Brain microvascular endothelial cell (primary cell): ENCODE results near the gene RDH8.

Experiments used
- DNase-seq: peaks from one replicate; pipeline ENCODE4 v3.0.0-alpha.2; 2020
- H3K27ac ChIP-seq: fragments of 250-450 bp; sonication (Bioruptor Pico); 2 replicates; pipeline ENCODE4 v1.5.1; 2020; ENCODE audit warnings: mild to moderate bottlenecking, moderate library complexity
- H3K27me3 ChIP-seq: fragments of 250-450 bp; sonication (Bioruptor Pico); replicated peaks from 2 replicates; pipeline ENCODE4 v1.5.1; 2020; ENCODE audit warnings: mild to moderate bottlenecking
- H3K36me3 ChIP-seq: fragments of 250-450 bp; sonication (Bioruptor Pico); replicated peaks from 2 replicates; pipeline ENCODE4 v1.5.1; 2020; ENCODE audit warnings: mild to moderate bottlenecking
- H3K4me3 ChIP-seq: 2 replicates; pipeline ENCODE4 v1.5.1; 2011; ENCODE audit warnings: low read depth, mild to moderate bottlenecking, control low read depth, low read length, moderate library complexity
- CTCF ChIP-seq: IDR thresholded peaks from 2 replicates; pipeline ENCODE4 v1.5.1; 2011; ENCODE audit warnings: low read depth, mild to moderate bottlenecking, moderate library complexity, low read length, control low read depth, inconsistent platforms; ENCODE audit errors: missing control alignments
- in situ Hi-C: cut with HindIII; loops from 2 replicates; pipeline ENCODE4 v1.10.0; 2017; ENCODE audit warnings: low sequenced_read_pairs, low pct_ligation_motif_present

The RDH8 gene

GRCh38 chr19:9970481-9970880 is 42.8 kb upstream of the RDH8 start:
- H3K27me3 ChIP-seq: no peaks in the 10 kb centered on the region
- H3K36me3 ChIP-seq: no peaks in the 10 kb centered on the region
- H3K4me3 ChIP-seq: no peak overlapping the region
- TF ChIP-seq CTCF: no peak
- H3K27ac ChIP-seq: no peak overlapping the region
- DNase-seq: no peak
- in situ Hi-C loops: no loop called here

- Histone ChIP-seq H3K4me3 (no peak overlapping the region), H3K27me3 (no peaks in the 10 kb centered on the region), H3K36me3 (no peaks in the 10 kb centered on the region), H3K27ac (no peak overlapping the region)
- no peak for DNase-seq
- in situ Hi-C loops: no loop called here
- no peak for TF ChIP-seq CTCF
Measured at GRCh38 chr19:9971166-9971897, 42.0 kb upstream of the RDH8 start.

GRCh38 chr19:9972103-9972502 is 41.2 kb upstream of the RDH8 start:
- no peaks in the 10 kb centered on the region for H3K27me3 ChIP-seq
- no peak overlapping the region for H3K27ac ChIP-seq
- TF ChIP-seq CTCF: no peak
- H3K4me3 ChIP-seq: no peak overlapping the region
- in situ Hi-C loops: no loop called here
- DNase-seq: no peak
- H3K36me3 ChIP-seq: no peaks in the 10 kb centered on the region

- H3K36me3 ChIP-seq: no peaks in the 10 kb centered on the region
- in situ Hi-C loops: no loop called here
Measured at GRCh38 chr19:9981406-9982260, 31.6 kb upstream of the RDH8 start.

GRCh38 chr19:9986787-9987281 is 26.4 kb upstream of the RDH8 start:
- Histone ChIP-seq H3K36me3 (no peaks in the 10 kb centered on the region), H3K27me3 (no peaks in the 10 kb centered on the region), H3K27ac (no peak overlapping the region), H3K4me3 (no peak overlapping the region)
- TF ChIP-seq CTCF: no peak
- peak; percentile 12 for DNase-seq
- in situ Hi-C loops: no loop called here

More at GRCh38 chr19:9981406-9982260, 31.6 kb upstream of the RDH8 start:
- Histone ChIP-seq H3K27ac (no peak overlapping the region), H3K4me3 (no peak overlapping the region), H3K27me3 (no peaks in the 10 kb centered on the region)
- no peak for DNase-seq
- no peak for TF ChIP-seq CTCF
